ENCODE results near the gene DNAJA2. TPM values are rescaled to one million over a fixed set of nuclear protein-coding genes. Genes with fewer than 3 reads are reported as not detected.
"Not testable (repeated sequence)": the region's sequence is repeated elsewhere in the genome, so short reads cannot be mapped to it uniquely, and the experiment has no call there.

The DNAJA2 gene
- total RNA-seq (2014; rRNA removed; shearing (Covaris generic)) = 70.6 and 126 TPM in 2 replicates

DNA sequence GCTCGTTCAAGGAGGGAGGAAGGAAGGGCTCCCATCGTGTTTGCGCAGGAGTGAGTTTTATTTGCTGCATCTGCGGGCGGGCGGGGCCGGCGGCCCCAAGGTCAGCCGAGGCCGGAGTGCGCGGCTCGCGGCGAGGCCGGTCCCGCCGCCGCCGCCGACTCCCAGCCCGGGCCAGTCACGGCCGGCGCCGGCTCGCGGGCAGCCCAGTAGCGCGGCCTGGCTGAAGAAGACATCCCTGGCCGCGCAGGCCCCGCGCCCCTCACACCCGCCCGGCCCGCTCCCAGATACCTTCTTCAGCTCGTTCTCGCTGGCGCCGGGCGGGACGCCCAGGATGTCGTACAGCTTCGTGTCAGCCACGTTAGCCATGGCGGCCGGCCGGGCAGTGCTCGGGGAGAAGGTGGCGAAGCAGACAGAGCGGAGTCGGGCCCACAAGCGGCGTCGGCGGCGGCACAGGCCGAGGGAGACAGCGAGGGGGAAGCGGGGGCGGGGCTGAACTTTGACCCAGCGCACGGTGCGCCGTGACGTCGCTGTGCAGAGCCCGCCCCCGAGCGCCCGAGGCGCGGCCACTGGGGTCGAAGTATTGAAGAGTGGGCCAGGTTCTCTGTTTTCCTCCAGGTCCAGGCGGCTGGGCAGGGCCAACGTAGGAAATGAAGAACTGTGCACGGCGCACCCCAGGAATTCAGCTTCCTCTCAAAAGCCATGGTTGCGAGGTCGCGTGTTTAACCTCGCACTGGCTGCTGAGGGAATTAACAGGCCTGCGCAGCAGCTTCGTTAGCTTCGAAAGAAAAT is at the start of gene DNAJA2:
DNAJA2 (minus strand) TSS at position 468 of the 789 bp plus-strand sequence; CDS start at position 366, 102 bp downstream.
- peak; percentile 89 for DNase-seq (ENCODE audit: low read depth)

DNA sequence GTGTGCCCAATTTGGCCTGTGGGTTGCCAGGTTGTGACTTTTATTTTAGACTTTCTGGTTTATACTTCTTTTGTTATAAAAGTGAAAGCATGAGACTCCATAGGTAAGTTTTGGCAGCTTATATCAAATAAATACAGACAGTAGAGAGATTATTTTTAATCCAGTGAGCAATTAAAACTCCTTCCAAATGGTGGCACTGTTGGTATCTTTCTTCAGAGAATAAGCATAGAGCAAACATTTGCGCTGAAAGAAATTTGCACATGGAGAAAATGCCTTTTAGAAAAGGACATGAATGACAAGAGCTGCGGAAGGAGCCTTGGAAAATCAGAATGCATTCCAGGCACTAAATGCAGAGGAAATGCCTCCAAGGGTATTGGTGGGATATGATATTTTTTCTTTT is 46.1 kb upstream of the DNAJA2 start:
- DNase-seq (ENCODE audit: low read depth) = no peak

DNA sequence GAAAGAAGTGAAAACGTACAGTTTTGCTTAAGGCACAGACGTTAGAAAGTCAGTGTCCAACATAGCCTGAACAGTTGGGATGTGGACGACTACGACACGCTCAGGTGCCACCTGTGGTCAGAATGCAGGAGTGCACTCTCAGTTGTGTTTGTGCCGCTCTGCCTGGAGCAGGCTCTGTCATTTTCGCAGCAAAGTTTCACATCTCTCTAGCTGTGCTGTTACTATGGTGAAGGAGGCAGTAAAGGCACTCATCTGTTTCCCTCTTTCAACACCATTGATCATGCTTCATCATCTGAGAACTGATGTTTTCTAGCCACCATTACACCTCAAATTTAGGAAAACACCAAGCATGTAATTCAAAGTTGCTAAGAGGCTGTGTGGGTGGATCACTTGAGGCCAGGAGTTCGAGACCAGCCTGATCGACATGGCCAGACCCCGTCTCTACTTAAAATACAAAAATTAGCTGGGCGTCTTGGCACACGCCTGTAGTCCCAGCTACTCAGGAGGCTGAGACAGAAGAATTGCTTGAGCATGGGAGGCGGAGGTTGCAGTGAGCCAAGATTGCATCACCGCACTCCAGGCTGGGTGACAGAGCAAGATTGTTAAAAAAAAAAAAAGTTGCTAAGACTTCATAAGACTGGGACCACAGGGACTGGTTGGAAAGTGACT is 44.9 kb upstream of the DNAJA2 start:
- peak; percentile 21 for DNase-seq (ENCODE audit: low read depth)

DNA sequence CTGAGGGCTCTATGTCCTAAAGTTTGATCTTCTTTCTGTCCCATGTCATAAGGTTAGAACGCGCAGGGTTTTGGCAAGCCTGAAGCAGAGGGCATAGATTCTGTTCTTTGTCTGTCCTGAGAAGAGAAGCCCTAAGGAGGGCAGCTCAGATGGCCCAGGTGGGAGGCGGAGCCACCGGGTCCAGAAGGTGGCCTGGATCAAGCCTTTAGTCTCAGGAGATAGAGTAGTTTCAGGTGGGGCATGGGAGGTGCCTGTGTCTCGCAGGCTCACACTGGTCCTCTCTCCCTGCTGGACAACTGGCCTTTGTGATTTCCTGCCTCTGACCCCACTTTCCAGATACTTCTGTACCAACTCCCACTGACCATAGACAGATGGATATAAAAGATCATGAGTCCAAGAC is 44.2 kb upstream of the DNAJA2 start:
- DNase-seq (ENCODE audit: low read depth) = no peak

DNA sequence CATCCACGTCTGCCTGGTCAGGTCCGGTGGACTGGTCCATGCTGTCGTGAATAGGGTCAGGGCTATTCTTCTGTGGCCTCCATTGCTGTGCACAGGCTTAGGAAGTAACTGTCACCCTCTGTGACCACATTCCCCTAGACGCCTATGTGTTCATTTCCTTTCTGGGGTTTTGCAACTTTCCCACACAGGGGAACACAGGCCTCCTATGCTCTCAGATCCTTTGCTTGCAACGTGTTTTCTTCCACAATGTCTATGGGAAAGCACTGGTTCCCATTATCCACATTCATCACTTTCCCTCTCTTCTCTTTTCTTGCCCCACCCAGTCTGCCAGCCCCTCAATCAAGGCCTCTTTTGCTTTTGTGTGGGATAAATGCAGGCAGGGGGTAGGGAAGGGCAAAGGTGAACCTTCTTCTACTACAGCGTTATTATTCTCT is 43.2 kb upstream of the DNAJA2 start:
- no peak for DNase-seq (ENCODE audit: low read depth)

DNA sequence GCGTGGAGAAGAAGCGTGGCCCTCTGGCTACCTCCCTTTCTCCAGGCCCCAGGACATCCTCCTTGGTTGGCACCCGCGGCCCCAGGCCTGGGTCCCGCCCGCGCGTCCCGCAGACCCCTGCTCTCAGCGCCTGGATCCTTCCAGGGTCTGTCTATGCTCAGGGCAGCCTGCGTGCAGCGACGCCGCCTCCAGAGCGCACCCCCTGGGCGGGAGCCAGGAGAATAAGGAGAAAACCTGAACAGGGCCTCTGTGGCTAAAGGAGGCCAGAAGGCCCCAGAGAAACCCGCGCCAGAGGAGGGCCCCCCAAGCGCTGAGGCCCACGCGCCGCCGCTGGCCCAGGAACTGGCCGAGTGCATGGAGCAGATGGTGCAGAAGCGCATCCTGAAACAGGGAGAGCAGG is 40.4 kb upstream of the DNAJA2 start:
- no peak for DNase-seq (ENCODE audit: low read depth)

DNA sequence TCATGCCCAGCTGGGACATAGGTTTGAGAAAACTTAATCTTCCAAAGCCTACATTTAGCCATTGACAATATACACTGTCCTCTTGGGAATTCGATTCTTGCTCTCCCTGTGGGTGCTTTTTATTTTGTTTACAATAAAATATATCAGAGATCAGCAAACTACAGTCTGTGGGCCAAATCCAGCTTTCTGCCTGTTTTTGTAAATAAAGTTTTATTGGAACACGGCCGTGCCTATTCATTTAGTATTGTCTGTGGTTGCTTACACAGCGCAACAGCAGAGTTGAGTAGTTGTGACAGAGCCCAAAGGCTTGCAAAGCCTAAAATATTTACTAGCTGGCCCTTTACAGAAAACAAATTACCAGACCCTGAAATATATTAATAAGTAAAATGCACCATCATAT is 39.7 kb upstream of the DNAJA2 start:
- no peak for DNase-seq (ENCODE audit: low read depth)

DNA sequence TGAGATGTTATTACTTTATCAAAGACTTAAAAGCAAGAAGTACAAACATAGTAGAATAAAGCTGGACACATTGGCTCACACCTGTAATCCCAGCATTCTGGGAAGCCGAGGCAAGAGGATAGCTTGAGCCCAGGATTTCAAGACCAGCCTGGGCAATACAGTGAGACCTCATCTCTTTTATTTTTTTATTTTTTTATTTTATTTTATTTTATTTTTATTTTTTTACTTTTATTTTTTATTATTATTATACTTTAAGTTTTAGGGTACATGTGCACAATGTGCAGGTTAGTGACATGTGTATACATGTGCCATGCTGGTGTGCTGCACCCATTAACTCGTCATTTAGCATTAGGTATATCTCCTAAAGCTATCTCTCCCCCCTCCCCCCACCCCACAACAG is 37.3 kb upstream of the DNAJA2 start:
- not testable (repeated sequence) for DNase-seq (ENCODE audit: low read depth)

DNA sequence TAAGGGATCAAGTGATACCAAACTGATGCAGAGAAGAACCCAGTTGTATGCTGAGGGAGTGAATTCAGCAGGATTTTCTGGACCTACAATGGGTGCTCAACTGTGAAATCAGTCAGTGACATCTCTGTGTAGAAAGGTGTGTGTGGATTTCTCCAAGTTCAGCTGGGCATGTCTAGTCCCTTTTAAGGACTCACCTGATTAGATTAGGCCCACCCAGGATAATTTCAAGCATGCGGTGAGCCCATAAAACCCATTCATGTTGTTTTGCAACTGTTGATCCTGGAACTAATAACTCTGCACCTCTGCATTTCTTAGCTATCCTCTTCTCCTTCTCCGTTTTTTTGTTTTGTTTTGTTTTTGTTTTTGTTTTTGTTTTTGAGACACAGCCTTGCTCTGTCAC is 35.1 kb upstream of the DNAJA2 start:
- no peak for DNase-seq (ENCODE audit: low read depth)

DNA sequence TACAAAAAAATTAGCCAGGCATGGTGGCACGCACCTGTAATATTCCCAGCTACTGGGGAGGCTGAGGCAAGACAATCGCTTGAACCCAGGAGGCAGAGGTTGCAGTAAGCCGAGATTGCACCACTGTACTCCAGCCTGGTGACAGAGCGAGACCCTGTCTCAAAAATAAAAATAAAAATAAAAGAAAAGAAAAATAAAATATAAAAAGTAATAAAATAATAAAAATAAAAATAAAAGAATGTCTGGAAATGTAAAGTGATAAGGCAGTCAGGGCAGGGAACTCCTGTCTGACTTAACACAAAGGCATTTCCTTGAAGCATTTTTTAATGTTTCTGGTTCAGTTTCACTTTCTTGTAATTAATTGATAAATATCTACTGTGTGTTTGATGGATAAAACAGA is 34.7 kb upstream of the DNAJA2 start:
- DNase-seq (ENCODE audit: low read depth) = no peak

DNA sequence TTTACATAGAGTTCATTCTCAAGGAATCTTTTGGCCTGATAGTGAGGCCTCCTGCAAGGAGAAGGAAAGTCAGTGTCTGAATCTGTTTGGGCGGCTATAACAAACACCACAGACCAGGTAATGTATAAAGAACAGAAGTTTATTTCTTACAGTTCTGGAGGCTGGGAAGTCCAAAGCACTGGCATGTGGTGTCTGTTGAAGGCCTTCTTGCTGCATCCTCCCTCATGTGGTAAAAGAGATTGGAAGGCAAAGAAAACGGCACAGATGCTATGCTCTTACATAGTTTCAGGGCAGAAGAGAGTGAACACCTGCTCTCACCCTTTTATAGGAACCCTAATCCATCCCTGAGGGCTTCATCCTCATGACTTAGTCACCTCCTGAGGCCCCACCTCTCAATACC is 31.2 kb upstream of the DNAJA2 start:
- no peak for DNase-seq (ENCODE audit: low read depth)

DNA sequence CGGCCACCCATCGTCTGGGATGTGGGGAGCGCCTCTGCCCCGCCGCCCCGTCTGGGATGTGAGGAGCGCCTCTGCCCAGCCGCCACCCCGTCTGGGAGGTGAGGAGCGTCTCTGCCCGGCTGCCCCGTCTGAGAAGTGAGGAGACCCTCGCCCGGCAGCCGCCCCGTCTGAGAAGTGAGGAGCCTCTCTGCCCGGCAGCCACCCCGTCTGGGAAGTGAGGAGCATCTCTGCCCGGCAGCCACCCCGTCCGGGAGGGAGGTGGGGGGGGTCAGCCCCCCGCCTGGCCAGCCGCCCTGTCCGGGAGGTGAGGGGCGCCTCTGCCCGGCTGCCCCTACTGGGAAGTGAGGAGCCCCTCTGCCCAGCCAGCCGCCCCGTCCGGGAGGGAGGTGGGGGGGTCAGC is 26.6 kb upstream of the DNAJA2 start:
- not testable (repeated sequence) for DNase-seq (ENCODE audit: low read depth)

DNA sequence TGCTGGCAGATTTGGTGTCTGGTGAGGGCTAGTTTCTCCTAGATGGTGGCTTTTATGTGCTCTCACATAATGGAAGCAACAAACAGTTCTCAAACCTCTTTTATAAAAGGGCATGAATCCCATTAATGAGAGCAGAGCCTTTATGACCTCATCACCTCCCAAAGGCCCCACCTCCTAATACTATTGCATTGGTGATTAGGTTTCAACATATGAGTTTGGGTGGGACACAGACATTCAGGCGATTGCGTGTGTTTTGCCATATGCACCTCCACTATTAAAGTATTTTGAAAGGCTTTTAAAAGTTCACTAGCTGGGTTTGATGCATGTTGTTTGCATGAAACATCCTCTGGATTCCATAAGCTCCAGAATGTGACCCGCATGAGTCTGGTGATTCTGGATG is 24.4 kb upstream of the DNAJA2 start:
- no peak for DNase-seq (ENCODE audit: low read depth)

DNA sequence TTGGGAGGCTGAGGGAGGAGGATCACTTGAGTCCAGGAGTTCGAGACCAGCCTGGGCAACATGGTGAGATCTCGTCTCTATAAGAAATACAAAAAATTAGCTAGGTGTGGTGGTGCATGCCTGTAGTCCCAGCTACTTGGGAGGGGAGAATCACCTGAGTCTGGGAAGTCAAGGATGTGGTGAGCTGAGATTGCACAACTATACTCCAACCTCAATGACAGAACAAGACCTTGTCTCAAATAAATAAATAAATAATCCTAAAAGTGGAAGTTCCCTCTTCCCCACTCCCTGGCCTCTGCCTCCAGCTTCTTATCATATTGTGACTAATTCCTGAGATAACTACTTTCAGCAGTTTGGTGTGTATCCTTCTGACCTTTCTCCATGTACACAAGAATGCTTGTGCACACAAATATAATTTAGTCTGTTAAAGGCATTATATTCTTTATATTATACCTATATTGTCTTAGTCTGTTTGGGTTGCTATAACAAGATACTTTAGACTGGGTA is 23.5 kb upstream of the DNAJA2 start:
- DNase-seq (ENCODE audit: low read depth) = no peak

DNA sequence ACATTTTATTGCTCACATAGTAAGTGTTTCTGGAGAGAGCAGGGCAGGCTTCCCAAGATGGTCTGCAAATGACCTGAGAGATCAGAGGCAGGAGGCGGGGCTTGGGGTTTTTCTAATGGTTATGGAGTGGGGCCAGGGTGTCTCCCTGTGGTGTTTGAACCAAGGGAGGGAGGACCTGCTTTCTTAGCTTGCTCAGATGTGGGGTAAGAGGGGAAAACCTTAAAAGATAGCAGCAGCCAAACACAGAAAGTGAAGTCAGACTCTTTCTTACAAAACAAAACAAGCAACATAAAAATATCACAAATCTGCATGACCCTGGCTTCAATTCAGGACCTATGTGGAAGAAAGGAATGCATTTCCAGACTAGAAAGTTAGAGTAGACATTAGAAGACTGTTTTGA is 22.9 kb upstream of the DNAJA2 start:
- DNase-seq (ENCODE audit: low read depth) = no peak

DNA sequence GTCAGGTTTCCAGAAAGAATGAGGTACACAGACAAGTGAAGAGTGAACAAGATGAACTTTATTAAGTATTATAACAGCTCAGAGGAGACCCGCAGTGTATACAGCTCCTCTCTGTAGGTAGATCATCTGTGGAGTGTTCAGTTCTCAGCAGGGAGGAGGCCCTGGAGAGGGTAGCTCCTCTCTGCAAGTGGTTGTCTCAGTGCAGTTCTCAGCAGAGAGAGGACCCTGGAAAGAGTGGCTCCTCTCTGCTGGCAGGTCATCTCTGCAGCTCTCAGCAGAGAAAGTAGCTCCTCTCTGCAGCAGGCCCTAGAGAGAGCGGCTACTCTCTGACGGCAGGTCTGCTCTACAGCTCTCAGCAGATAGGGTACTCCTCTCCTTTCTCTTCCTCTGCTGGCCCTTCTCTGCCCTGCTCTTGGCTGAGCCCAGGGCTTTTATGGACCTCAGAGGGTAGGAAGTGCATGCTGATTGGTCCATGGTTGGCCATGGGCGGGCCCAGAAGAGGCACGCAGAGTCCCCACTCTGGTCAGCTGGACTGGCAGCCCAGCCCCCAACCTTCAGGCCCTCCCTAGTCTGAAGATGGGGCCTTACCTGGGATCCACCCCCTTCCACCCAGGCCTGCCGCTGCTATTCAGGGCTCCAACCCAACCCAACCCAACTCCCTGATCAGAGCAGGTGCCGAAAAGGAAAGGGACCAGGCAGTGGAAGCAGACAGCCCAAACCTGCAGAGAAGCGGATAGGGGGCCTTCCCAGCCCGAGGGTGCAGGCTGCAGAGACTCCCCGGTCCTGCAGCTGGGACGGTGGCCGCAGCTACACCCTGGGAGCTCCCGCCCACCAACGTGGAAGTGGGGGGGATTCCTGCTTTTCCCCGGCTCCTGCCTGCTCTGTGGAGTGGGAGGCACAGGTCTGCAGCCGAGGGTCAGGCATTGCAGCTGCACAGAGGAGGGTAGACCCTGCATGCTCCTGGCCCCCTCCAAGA is 18.5 kb upstream of the DNAJA2 start:
- DNase-seq (ENCODE audit: low read depth) = no peak

DNA sequence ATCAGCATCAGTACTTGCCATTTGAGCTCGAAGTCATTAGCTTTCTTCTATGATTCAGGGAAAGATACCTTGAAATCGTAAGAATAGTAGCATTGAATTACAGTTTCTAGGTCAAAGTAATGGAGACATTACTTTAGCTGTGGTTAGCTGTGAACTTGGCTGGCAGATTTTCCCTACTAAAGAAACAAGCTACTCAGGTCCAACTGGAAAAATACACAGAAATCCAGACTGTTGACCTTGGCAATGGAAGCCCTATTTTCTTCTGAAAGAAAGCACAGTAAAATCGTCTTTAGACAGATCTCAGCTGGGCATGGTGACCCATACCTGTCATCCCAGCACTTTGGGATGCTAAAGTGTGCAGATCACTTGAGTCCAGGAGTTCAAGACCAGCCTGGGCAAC is 13.4 kb upstream of the DNAJA2 start:
- DNase-seq (ENCODE audit: low read depth) = no peak

DNA sequence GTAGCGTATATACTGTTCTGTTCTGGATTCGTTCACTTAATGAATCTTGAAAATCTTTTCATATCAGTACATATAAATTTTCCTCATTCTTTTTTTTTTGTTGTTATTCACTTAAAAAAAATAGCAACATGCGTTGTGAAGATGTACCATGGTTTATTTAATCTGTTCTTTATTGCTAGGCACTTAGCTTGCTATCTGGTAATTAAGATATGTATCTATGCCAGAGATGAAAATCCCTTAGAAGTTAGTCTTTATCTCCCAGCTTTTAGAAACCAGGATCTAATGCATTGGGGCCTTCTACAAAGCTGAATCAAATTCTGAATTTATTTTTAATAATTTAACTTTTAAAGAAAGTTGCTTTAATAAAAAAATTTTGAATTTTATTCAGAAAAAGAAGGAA is 13.0 kb upstream of the DNAJA2 start:
- no peak for DNase-seq (ENCODE audit: low read depth)

DNA sequence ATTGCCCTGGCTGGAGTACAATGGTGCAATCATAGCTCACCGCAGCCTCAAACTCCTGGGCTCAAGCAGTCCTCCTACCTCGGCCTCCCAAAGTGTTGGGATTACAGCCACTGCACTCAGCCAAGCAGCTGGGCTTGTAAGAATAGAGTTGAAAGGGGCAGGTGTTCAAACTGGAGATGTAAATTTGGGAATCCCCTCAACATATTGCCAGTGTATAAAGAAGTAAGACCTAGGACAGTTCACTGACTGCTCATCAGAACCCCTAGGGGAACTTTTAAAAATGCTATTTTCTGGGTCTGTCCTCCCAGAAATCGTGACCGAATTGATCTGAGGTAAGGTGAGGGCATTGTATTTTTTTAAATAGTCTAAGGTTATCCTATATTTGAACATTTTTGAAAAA is 8.9 kb upstream of the DNAJA2 start:
- DNase-seq (ENCODE audit: low read depth) = no peak

DNA sequence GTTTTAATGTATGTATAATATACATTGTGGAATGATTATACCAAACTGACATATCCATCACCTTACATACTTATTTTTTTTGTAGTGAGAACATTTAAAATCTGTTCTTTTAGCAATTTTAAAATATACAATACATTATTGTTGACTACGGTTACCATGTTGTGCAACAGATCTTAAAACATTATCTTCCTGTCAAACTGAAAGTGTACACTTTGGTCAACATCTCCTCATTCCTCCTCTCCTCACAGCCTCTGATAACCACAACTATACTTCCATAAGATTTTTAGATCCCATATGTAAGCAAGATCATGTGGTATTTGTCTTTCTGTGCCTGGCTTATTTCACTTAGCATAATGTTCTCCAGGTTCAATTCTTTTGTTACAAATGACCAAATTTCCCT is 7.5 kb upstream of the DNAJA2 start:
- DNase-seq (ENCODE audit: low read depth) = no peak

DNA sequence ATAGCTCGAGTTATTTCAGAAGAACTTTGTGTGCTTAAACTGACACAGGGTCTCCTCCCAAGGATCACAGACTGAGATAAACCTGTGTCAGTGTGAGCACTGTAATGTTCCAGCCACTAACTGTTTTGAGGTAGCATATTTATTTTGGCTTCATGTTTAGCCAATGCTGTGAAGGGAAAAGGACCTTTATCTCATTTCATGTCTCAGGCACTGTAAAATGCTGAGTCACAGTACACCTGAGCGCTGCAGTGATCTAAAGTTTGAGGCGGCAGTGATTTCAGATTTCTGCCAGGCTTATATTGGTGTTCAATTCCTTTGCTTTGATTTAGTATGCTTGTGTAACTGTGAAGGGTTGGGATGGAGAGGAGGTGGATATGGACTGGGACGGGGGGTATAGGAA is 3.1 kb upstream of the DNAJA2 start:
- DNase-seq (ENCODE audit: low read depth) = no peak

DNA sequence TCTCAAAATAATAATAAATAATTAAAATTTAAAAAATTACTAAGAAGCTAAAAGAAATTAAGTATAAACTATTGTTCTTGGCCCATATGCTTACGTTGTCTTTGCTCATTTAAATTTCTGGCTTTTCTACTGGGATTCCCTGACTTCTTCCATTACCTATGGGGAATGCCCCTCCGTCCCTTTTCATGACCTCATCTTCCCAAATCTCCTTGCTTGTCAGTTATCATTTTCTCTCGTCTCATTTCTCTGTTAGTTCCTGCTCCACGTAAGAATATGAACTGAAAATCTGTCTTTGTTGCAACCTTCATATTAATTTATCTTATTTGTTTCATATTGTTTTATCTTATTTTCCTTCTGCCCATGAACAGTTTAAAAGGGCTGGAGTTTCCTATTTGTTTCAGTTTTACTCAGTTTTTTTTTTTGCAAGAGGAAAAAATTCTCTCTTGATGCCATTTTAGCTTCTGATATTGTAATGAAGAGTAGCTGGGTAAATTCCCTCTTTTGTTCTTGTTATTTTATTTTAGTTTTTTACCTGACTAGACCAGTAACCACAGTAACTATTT is 2.5 kb upstream of the DNAJA2 start:
- no peak for DNase-seq (ENCODE audit: low read depth)

Measured in Daoy (cell line).